ENCODE data around the gene ME1. TPM values are rescaled to one million over a fixed set of nuclear protein-coding genes. Genes with fewer than 3 reads are reported as not detected.

Gene ME1
- total RNA-seq, 1 donor from 2014 or later: 22.3 TPM

GRCh38 chr6:83381949-83382348 is 48.9 kb downstream of the ME1 start:
- no peaks in the 10 kb centered on the region for H3K36me3 ChIP-seq
- H3K4me3 ChIP-seq: no peak overlapping the region
- H3K27me3 ChIP-seq (ENCODE audit: low read depth): no peaks in the 10 kb centered on the region
- H3K9me3 ChIP-seq (replicated peaks): no peaks in the 10 kb centered on the region
- intact Hi-C loops (cut with micrococcal nuclease): no loop called here
- no peak for DNase-seq
- TF ChIP-seq CTCF (IDR thresholded peaks at IDR 0.05; ENCODE audit: borderline replicate concordance): no peak
- H3K4me1 ChIP-seq: peaks cover 20% of the 10 kb centered on the region
- no peak overlapping the region for H3K27ac ChIP-seq (replicated peaks)

GRCh38 chr6:83378621-83379388 is 52.0 kb downstream of the ME1 start:
- intact Hi-C loops (cut with micrococcal nuclease): no loop called here
- TF ChIP-seq CTCF (IDR thresholded peaks at IDR 0.05; ENCODE audit: borderline replicate concordance): no peak
- no peaks in the 10 kb centered on the region for H3K36me3 ChIP-seq

DNA sequence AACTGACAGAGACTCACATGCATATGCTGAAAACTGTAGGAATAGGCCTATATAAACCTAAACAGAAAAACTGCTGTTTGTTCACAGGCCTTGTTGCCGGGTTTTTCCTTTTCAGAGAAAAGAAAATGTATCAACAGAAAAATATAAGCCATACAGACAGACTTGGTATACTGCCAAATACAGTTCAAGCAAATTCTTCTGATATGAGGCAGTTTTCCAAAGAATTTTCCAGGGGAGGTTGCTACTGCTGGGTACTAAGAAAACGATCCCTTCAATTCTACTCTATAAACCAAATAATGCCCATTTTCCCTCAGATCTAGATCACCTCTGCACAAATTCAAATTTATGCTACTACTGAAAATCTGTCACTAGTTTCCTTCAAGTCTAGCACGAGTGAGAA is 59.4 kb downstream of the ME1 start:
- TF ChIP-seq CTCF (IDR thresholded peaks at IDR 0.05; ENCODE audit: borderline replicate concordance): no peak
- Histone ChIP-seq H3K36me3 (no peaks in the 10 kb centered on the region), H3K9me3 (replicated peaks) (no peaks in the 10 kb centered on the region), H3K4me1 (peaks cover 5% of the 10 kb centered on the region), H3K27me3 (ENCODE audit: low read depth) (no peaks in the 10 kb centered on the region), H3K27ac (replicated peaks) (no peak overlapping the region), H3K4me3 (no peak overlapping the region)
- intact Hi-C loops (cut with micrococcal nuclease): no loop called here
- DNase-seq: no peak

More at GRCh38 chr6:83378621-83379388, 52.0 kb downstream of the ME1 start:
- Histone ChIP-seq H3K4me1 (peaks cover 20% of the 10 kb centered on the region), H3K27me3 (ENCODE audit: low read depth) (no peaks in the 10 kb centered on the region), H3K9me3 (replicated peaks) (no peaks in the 10 kb centered on the region), H3K4me3 (no peak overlapping the region), H3K27ac (replicated peaks) (no peak overlapping the region)
- DNase-seq: no peak

- no peak for TF ChIP-seq CTCF (IDR thresholded peaks at IDR 0.05; ENCODE audit: borderline replicate concordance)
- peaks cover 7% of the 10 kb centered on the region for H3K4me1 ChIP-seq
- no peaks in the 10 kb centered on the region for H3K36me3 ChIP-seq
- no peak overlapping the region for H3K4me3 ChIP-seq
- intact Hi-C loops (cut with micrococcal nuclease): no loop called here
- no peaks in the 10 kb centered on the region for H3K9me3 ChIP-seq (replicated peaks)
- H3K27ac ChIP-seq (replicated peaks): no peak overlapping the region
- DNase-seq: no peak
- no peaks in the 10 kb centered on the region for H3K27me3 ChIP-seq (ENCODE audit: low read depth)
Measured at GRCh38 chr6:83370567-83370966, 60.3 kb downstream of the ME1 start.

DNA sequence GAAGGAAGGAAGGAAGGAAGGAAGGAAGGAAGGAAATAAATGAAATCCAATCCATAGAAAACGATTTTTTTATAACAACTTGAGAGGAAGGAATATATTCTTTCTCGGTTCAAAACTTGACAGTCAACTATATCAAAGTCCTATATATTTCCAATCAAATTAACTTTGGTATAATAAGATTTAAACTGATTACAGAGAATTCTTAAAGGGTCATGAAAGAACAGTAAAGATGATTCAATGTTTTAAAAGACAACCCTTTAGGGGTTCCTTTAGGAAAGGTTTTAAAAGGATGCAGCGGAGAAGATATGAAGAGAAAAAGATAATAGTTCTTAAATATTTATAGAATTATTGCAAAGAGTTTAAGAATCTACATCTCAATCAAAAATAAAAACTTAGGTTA is 61.2 kb downstream of the ME1 start:
- no peak overlapping the region for H3K27ac ChIP-seq (replicated peaks)
- H3K4me1 ChIP-seq: peaks cover 7% of the 10 kb centered on the region
- DNase-seq: no peak
- no peak overlapping the region for H3K4me3 ChIP-seq
- intact Hi-C loops (cut with micrococcal nuclease): no loop called here
- no peak for TF ChIP-seq CTCF (IDR thresholded peaks at IDR 0.05; ENCODE audit: borderline replicate concordance)
- H3K9me3 ChIP-seq (replicated peaks): no peaks in the 10 kb centered on the region
- no peaks in the 10 kb centered on the region for H3K27me3 ChIP-seq (ENCODE audit: low read depth)
- no peaks in the 10 kb centered on the region for H3K36me3 ChIP-seq
